CD14-positive monocyte (primary cell): ENCODE data around the gene ZNF652. TPM values are rescaled to one million over a fixed set of nuclear protein-coding genes. Genes with fewer than 3 reads are reported as not detected.

Experiments
- DNase-seq, 3 donors: peaks; one replicate each; pipeline ENCODE4 v3.0.0-alpha.2; 2011 to 2022
- H2AFZ ChIP-seq: 2 replicates; pipeline ENCODE4 v1.6.0; 2012; ENCODE audit warnings: mild to moderate bottlenecking, low read depth, low read length, inconsistent platforms; ENCODE audit not compliant: insufficient read depth, poor library complexity, severe bottlenecking
- H3K27ac ChIP-seq, 2 donors: 1 replicate in 1 of 2; 2 replicates in 1 of 2; pipeline ENCODE4 v1.5.1; 2012 to 2013; ENCODE audit warnings: low read length in 2 of 2, control low read depth in 1 of 2, inconsistent platforms in 1 of 2, low read depth in 1 of 2, mild to moderate bottlenecking in 1 of 2
- H3K27me3 ChIP-seq, 2 donors: one replicate each; pipeline versions ENCODE4 v1.6.0 to v1.6.1; 2011 to 2013; ENCODE audit warnings: low read length in 2 of 2; ENCODE audit not compliant: control insufficient read depth in 2 of 2, insufficient read depth in 2 of 2
- H3K36me3 ChIP-seq, 2 donors: replicated peaks in 1 of 2; 1 replicate in 1 of 2; 2 replicates in 1 of 2; pipeline versions ENCODE4 v1.5.1 to v1.6.1; 2012 to 2013; ENCODE audit warnings: low read length in 2 of 2, control low read depth in 1 of 2, inconsistent platforms in 1 of 2, mild to moderate bottlenecking in 1 of 2; ENCODE audit not compliant: insufficient read depth in 2 of 2, control insufficient read depth in 1 of 2
- H3K4me1 ChIP-seq, 2 donors: 1 replicate in 1 of 2; 2 replicates in 1 of 2; pipeline versions ENCODE4 v1.5.1 to v1.6.1; 2012 to 2013; ENCODE audit warnings: low read length in 2 of 2, control low read depth in 1 of 2, inconsistent platforms in 1 of 2, mild to moderate bottlenecking in 1 of 2, moderate library complexity in 1 of 2; ENCODE audit not compliant: insufficient read depth in 2 of 2, control insufficient read depth in 1 of 2
- H3K4me2 ChIP-seq: replicated peaks from 2 replicates; pipeline ENCODE3; 2012; ENCODE audit warnings: low read length, moderate library complexity, mild to moderate bottlenecking; ENCODE audit not compliant: poor library complexity, severe bottlenecking; ENCODE audit errors: extremely low read depth
- H3K4me3 ChIP-seq, 3 experiments: fragments of 200-600 bp in 1 of 3; sonication (generic) in 1 of 3; replicated peaks in 1 of 3; 1 replicate in 2 of 3; 2 replicates in 1 of 3; pipeline ENCODE4 v1.5.1; 2011 to 2013; ENCODE audit warnings: low read length in 3 of 3, mild to moderate bottlenecking in 3 of 3, control low read depth in 2 of 3, low read depth in 2 of 3, inconsistent platforms in 1 of 3, moderate library complexity in 1 of 3
- H3K79me2 ChIP-seq: 2 replicates; pipeline ENCODE4 v1.6.0; 2012; ENCODE audit warnings: mild to moderate bottlenecking, control low read depth, inconsistent platforms, low read length, moderate library complexity; ENCODE audit not compliant: insufficient read depth
- H3K9ac ChIP-seq: 2 replicates; pipeline ENCODE4 v1.6.0; 2017; ENCODE audit warnings: low read length, mild to moderate bottlenecking; ENCODE audit not compliant: insufficient read depth, poor library complexity, severe bottlenecking
- H3K9me3 ChIP-seq, 2 donors: replicated peaks in 1 of 2; 1 replicate in 1 of 2; 2 replicates in 1 of 2; pipeline versions ENCODE4 v1.5.1 to v1.6.1; 2012 to 2013; ENCODE audit warnings: low read length in 2 of 2, control low read depth in 1 of 2; ENCODE audit not compliant: control insufficient read depth in 1 of 2, insufficient read depth in 1 of 2
- H4K20me1 ChIP-seq: 2 replicates; pipeline ENCODE4 v1.6.0; 2012; ENCODE audit warnings: mild to moderate bottlenecking, low read length, control low read depth, moderate library complexity; ENCODE audit not compliant: insufficient read depth
- H3K27ac Mint-ChIP-seq, 7 donors: one replicate each; pipeline ENCODE4 v1.8.0; 2020; ENCODE audit warnings: mild to moderate bottlenecking in 7 of 7, mixed read lengths in 7 of 7, moderate library complexity in 6 of 7, inconsistent platforms in 2 of 7
- H3K27me3 Mint-ChIP-seq, 3 donors: one replicate each; pipeline ENCODE4 v1.8.0; 2021 to 2022; ENCODE audit warnings: low read depth in 3 of 3, mild to moderate bottlenecking in 3 of 3, mixed read lengths in 3 of 3, moderate library complexity in 3 of 3, inconsistent platforms in 1 of 3
- H3K36me3 Mint-ChIP-seq, 2 donors: one replicate each; pipeline ENCODE4 v1.8.0; 2020; ENCODE audit warnings: mixed read lengths in 2 of 2, inconsistent platforms in 1 of 2, mild to moderate bottlenecking in 1 of 2
- H3K4me1 Mint-ChIP-seq: one replicate; pipeline ENCODE4 v1.8.0; 2020; ENCODE audit warnings: mild to moderate bottlenecking, mixed read lengths
- H3K4me3 Mint-ChIP-seq, 2 donors: one replicate each; pipeline ENCODE4 v1.8.0; 2020; ENCODE audit warnings: mild to moderate bottlenecking in 2 of 2, mixed read lengths in 2 of 2, moderate library complexity in 1 of 2
- H3K9me3 Mint-ChIP-seq, 7 donors: one replicate each; pipeline ENCODE4 v1.8.0; 2020 to 2022; ENCODE audit warnings: mixed read lengths in 7 of 7, mild to moderate bottlenecking in 6 of 7, moderate library complexity in 6 of 7, inconsistent platforms in 2 of 7
- CTCF ChIP-seq: fragments of 200-600 bp; IDR thresholded peaks from one replicate; pipeline ENCODE4 v1.8.0; 2022; ENCODE audit warnings: antibody characterized with exemption, mild to moderate bottlenecking
- WGBS: methylation state at CpG from one replicate; pipeline ENCODE4 v1.1.5; 2013; ENCODE audit warnings: missing lambda C conversion rate; ENCODE audit not compliant: insufficient coverage; 5-methylcytosine and 5-hydroxymethylcytosine counted together
- intact Hi-C, 2 donors: fragments of 100-400 bp; cut with micrococcal nuclease; formaldehyde crosslinking; loops; one replicate each; pipeline versions ENCODE4 v1.15.0 to v1.15.1; 2023
- polyA plus RNA-seq, 3 donors: library from polyadenylated mRNA; depleted of rRNA in 1 of 3; unstranded in 2 of 3; stranded (reverse) in 1 of 3; fragments of 300-500 nt in 2 of 3; fragments of >200 nt in 1 of 3; fragmentation: Illumina TruSeq in 2 of 3; gene quantifications; 1 replicate in 2 of 3; 2 replicates in 1 of 3; pipeline ENCODE4 v1.2.3, GENCODE V29; 2012 to 2021

Gene ZNF652
- polyA plus RNA-seq, 3 donors, result 16.9 to 19.8 (median 18.8) TPM

- Histone ChIP-seq H3K9ac (no peak overlapping the region), H3K4me2 (no peak overlapping the region), H4K20me1 (peaks cover 96% of the 10 kb centered on the region), H3K36me3 (no peaks in the 10 kb centered on the region), H3K4me3 (no peak overlapping the region), H3K79me2 (peaks cover 100% of the 10 kb centered on the region), H3K27me3 (no peaks in the 10 kb centered on the region), H2AFZ (no peak overlapping the region), H3K27ac (no peak overlapping the region), H3K9me3 (no peaks in the 10 kb centered on the region), H3K4me1 (peaks cover 31 to 34% of the 10 kb centered on the region in 2 donors)
- H3K27ac Mint-ChIP-seq, result no peak overlapping the region
- no peak overlapping the region for H3K4me3 Mint-ChIP-seq
- intact Hi-C loops, result no loop called here
- no peak for DNase-seq
- H3K36me3 Mint-ChIP-seq, result peaks cover 3 to 16% of the 10 kb centered on the region in 2 donors
- peaks cover 43% of the 10 kb centered on the region for H3K4me1 Mint-ChIP-seq
- no peaks in the 10 kb centered on the region for H3K27me3 Mint-ChIP-seq
- TF ChIP-seq CTCF, result no peak
- WGBS, result 100% methylated on average over 3 of the region's 5 CpGs
- H3K9me3 Mint-ChIP-seq, result no peaks in the 10 kb centered on the region
These were observed 5.7 kb downstream of the ZNF652 start for GRCh38 chr17:49356320-49356719.

GRCh38 chr17:49353607-49354006 lies 8.4 kb downstream of the ZNF652 start:
- Mint-ChIP-seq H3K27ac (no peak overlapping the region), H3K36me3 (peaks cover 14 to 25% of the 10 kb centered on the region in 2 donors), H3K9me3 (no peaks in the 10 kb centered on the region), H3K27me3 (no peaks in the 10 kb centered on the region), H3K4me1 (peaks cover 21% of the 10 kb centered on the region), H3K4me3 (no peak overlapping the region)
- TF ChIP-seq CTCF, result no peak
- Histone ChIP-seq H3K27me3 (no peaks in the 10 kb centered on the region), H3K27ac (no peak overlapping the region), H3K79me2 (peaks cover 99% of the 10 kb centered on the region), H3K4me2 (no peak overlapping the region), H3K4me3 (no peak overlapping the region), H3K4me1 (peaks cover 7 to 11% of the 10 kb centered on the region in 2 donors), H3K36me3 (peaks cover 0 to 11% of the 10 kb centered on the region in 2 donors), H3K9me3 (no peaks in the 10 kb centered on the region), H4K20me1 (peaks cover 95% of the 10 kb centered on the region), H3K9ac (no peak overlapping the region), H2AFZ (no peak overlapping the region)
- DNase-seq, result no peak
- WGBS, result 80% methylated on average over 1 of the region's 1 CpG
- intact Hi-C loops, result no loop called here
